CD4-positive, alpha-beta T cell treated with Interferon alpha-2 for 1 hour (primary cell): ENCODE data around the gene RANGAP1.

ENCODE experiments used
- DNase-seq, 2 donors: peaks; one replicate each; pipeline ENCODE4 v3.0.0-alpha.2; 2020 to 2022

Gene RANGAP1

DNA sequence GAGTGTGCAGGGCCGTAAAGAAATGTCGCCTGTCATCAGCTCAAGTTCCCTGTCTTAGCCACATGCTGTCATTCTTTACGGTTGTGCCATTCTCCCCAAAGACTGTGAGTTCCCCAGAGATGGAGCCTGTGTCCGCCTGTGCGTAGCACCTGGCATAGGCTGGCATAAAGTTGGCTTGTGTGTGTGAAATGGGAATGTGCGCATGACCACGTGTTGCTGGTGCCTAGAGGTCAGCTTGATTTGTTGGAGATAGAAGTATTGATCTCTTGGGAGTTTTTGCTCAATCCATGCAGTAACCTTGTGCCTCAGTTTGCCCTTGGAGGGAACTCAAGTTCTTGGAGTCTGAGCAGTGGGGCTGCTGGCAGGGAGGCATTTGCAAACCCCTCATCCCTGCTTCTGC lies 54.6 kb downstream of the RANGAP1 start:
- no peak for DNase-seq

- DNase-seq, result no peak
These were observed 55.6 kb downstream of the RANGAP1 start for GRCh38 chr22:41230401-41230785.

- no peak for DNase-seq
These were observed 56.1 kb downstream of the RANGAP1 start for GRCh38 chr22:41229730-41230400.

GRCh38 chr22:41229215-41229614 lies 56.8 kb downstream of the RANGAP1 start:
- no peak for DNase-seq

GRCh38 chr22:41226723-41227655 lies 59.0 kb downstream of the RANGAP1 start:
- no peak for DNase-seq

- DNase-seq, result no peak
These were observed 62.5 kb downstream of the RANGAP1 start for GRCh38 chr22:41223535-41223934.

- DNase-seq, result no peak
These were observed 63.0 kb downstream of the RANGAP1 start for GRCh38 chr22:41222846-41223507.

DNA sequence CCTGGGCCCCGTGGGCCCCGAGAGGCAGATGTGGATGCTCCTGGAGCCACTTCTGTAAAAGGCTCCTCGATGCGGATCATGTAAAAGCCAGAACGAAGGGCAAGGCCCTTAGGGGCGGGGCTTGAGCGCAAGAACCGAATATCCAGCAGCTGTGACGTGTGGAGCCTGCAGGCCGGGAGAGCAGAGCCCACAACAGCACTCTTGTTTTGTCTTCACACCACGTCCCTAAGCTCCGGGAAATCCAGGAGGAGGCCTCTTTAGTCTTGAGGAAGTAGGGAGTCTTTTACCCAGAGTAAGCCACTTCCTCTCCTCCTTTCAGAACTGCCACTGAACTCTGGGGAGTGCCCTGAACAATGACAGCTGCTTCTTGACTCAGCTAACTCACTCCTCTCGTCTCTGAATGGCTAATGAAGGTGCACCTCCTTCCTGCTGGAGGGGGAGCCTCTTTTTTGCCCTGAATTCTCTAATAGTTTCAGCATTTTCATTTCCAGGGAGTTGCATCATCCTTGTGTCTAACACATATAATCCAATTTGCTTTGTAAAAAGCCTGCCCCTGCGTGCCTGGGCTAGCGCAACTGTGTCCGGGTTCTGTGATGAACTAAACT lies 68.3 kb downstream of the RANGAP1 start:
- peak; percentile 50 to 52 for DNase-seq

- no peak for DNase-seq
These were observed 69.0 kb downstream of the RANGAP1 start for GRCh38 chr22:41216984-41217383.

DNA sequence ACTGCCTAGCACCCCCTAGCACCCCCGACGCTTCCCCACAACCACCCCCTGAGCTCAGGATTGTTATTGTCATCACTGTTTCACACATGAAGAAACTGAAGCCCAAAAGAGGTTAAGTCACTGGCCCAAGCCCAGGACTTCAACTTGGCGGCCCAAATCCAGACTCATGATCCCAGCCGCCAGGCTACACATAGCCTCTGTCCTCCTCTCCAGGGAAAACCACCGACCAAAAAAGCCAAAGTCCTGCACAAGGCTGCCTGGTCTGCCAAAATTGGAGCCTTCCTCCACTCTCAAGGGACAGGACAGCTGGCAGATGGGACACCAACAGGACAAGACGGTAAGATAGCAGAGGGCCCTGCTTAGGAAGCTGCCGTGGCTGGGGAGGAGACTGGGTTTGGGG lies 70.1 kb downstream of the RANGAP1 start:
- no peak for DNase-seq

DNA sequence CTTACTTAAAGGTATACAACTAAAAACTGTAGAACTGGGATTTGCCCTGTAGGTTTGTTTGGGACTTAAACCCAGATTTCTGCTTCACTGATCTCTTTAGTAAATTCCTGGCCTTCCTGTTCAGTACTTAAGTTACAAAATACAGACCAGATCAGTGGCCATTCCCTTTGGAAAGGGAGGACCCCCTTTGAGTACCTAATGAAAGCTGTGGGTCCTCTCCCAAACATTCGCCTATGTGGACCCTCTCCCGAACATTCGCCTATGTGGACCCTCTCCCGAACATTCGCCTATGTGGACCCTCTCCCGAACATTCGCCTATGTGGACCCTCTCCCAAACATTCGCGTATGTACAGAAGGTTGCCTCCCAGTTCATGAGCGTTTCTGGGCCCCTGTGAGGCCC lies 70.6 kb downstream of the RANGAP1 start:
- no peak for DNase-seq

GRCh38 chr22:41206719-41207118 lies 79.3 kb downstream of the RANGAP1 start:
- no peak for DNase-seq

- DNase-seq, result peak; percentile 98 to 99
These were observed 80.7 kb downstream of the RANGAP1 start, which contains the start of gene L3MBTL2 for GRCh38 chr22:41204992-41205900. Gene L3MBTL2 (plus strand): TSS chr22:41205312. CDS start chr22:41205363, 51 bp downstream.

DNA sequence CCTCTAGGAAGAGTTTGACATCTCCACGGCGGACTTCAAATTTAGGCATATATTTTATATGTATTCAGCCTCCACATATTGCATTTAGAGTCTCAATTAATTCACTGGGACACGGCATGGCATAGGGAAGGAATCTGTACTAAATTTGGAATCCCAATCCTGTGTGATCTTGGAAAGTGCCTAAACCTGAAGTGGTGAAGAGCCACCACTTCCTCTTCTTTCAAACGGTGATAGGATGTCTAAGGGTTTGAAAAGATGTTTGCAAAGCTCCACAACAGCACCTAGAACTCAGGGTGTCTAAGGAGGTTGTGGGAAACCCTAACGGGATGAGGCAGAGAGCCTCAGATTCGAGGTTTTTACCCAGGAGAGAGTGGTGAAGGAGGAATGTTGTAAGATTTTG lies 81.9 kb downstream of the RANGAP1 start:
- no peak for DNase-seq

DNA sequence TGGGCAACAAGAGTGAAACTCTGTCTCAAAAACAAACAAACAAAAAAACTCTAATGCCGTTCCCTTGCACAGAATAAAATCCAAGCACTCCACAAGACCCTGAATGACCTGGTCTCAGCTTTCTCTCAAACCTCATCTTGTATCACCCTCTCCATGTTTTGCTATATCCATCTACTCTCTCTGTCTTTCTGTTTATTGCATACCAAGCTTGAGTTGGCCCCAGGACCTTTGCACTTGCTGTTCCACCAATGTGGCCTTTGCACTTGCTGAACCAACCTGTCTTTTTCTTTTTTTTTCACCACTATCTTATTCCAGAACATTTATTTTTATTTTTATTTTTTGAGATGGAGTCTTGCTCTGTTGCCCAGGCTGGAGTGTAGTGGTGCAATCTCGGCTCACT lies 82.9 kb downstream of the RANGAP1 start:
- DNase-seq, result no peak

- no peak for DNase-seq
These were observed 84.8 kb downstream of the RANGAP1 start for GRCh38 chr22:41201141-41201540.

GRCh38 chr22:41198027-41198580 lies 87.9 kb downstream of the RANGAP1 start:
- peak; percentile 16 to 56 for DNase-seq

DNA sequence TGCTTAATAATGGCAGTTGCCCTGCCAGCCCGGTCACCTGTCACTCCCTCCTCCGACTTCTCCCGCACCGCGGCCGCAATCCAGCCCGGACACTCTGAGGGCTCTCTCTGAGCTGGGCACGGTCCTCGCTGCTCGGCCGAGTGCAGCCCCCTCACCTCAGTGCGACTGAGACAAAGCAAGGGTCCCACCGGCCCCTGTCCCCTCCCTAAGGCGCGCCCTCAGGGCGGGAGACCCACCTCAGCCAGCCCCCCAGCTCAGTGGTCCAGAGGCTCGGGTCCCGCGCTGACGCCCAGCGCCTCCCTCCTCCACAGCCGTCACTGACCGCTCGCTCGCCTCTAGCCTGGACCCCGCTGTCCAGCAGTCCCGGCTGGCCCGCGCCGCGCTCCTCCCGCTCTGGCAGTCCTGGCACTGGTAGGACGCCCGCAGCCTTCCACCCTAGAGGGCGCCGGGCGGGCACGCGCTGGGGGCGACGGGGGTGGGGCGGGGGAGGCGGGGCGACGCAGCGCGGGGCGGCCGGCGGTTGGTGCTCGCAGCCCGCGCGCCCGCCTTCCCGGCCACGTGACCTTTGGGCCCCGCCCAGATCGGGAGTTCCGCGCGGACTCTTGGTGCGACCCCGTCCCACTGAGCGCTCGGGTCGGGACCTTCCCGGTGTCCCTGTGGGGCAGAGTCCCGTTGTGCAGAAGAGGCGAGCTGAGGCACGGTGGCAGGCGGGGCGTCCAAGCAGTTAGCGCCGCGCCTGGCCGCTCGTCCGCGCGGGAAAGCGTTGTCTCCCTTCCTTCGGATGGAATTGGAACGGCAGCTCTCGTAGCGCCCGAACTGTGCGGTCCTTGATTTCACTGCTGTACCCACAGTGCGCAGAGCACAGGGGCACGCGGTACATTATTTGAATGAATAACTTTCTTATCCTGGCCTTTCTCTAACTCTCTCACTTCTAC lies 88.7 kb downstream of the RANGAP1 start:
- peak; percentile 75 to 84 for DNase-seq
